Breast epithelium (tissue), 4 donors: Measurements from ENCODE around the gene TRIM15. TPM values are rescaled to one million over a fixed set of nuclear protein-coding genes. Genes with fewer than 3 reads are reported as not detected.
"Not testable (repeated sequence)": the region's sequence is repeated elsewhere in the genome, so short reads cannot be mapped to it uniquely, and the experiment has no call there.

Source experiments
- DNase-seq, 2 donors: peaks; one replicate each; pipeline ENCODE4 v3.0.0-alpha.2; 2019; ENCODE audit warnings: low spot score in 2 of 2
- H3K27ac ChIP-seq, 2 donors: fragments of 200-600 bp; sonication (generic) in 1 of 2; one replicate each; pipeline ENCODE4 v1.5.1; 2016 to 2019; ENCODE audit warnings: mild to moderate bottlenecking in 1 of 2
- H3K27me3 ChIP-seq, 2 donors: fragments of 200-600 bp; sonication (generic) in 1 of 2; one replicate each; pipeline versions ENCODE4 v1.5.1 to v1.6.0; 2017 to 2019; ENCODE audit warnings: control low read depth in 1 of 2, mild to moderate bottlenecking in 1 of 2
- H3K36me3 ChIP-seq: fragments of 200-600 bp; one replicate; pipeline ENCODE4 v1.5.1; 2019
- H3K4me1 ChIP-seq, 2 donors: fragments of 200-600 bp; sonication (generic); one replicate each; pipeline ENCODE4 v1.5.1; 2016 to 2019; ENCODE audit warnings: control low read depth in 1 of 2
- H3K4me3 ChIP-seq, 3 donors: fragments of 200-600 bp; sonication (generic); 1 replicate in 2 of 3; 2 replicates in 1 of 3; pipeline ENCODE4 v1.5.1; 2016 to 2019; ENCODE audit warnings: mild to moderate bottlenecking in 3 of 3, moderate library complexity in 2 of 3
- H3K9me3 ChIP-seq, 2 donors: fragments of 200-600 bp; sonication (generic) in 1 of 2; one replicate each; pipeline ENCODE4 v1.5.1; 2016 to 2019; ENCODE audit warnings: control low read depth in 1 of 2
- POLR2A ChIP-seq: fragments of 450-650 bp; IDR thresholded peaks from one replicate; pipeline ENCODE4 v1.6.1; 2016; ENCODE audit warnings: antibody characterized with exemption, mild to moderate bottlenecking, moderate library complexity
- intact Hi-C: fragments of 100-400 bp; cut with DNase I; formaldehyde crosslinking; loops from one replicate; pipeline ENCODE4 v1.15.1; 2023; ENCODE audit warnings: low total_unique reads
- total RNA-seq, 3 donors: library from RNA; depleted of rRNA; stranded (reverse); fragments of >200 nt; gene quantifications; one replicate each; pipeline ENCODE4 v1.1.0, GENCODE V29; 2016
- TF ChIP-seq, protein P1 (sequence below), 3 donors: fragments of 450-650 bp; IDR thresholded peaks; one replicate each; pipeline ENCODE4 v1.5.1; 2016 to 2017; ENCODE audit warnings: antibody characterized with exemption in 3 of 3, mild to moderate bottlenecking in 3 of 3, moderate library complexity in 3 of 3

The TRIM15 gene
- total RNA-seq, 3 donors from 2014 or later = 0.33 TPM; not detected in 2

DNA sequence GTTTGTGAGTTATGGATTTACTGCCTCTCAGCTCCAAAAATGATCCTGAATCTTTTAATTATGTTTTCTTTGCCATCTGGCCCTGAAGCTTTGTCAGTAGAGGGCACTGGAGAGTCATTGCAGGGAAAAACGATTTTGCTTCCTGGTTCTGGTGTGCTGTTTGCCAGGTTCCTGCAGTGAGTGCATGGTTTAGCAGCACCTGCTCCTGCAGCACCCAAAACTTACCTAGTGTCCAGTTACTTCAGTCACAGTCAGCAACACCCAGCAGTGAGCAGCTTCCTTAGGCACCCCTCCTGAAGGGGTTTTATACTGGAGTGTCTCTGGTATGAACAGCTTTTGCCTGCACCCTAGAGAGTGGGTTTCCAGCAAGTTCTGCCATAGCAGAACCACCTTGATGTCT is 55.9 kb downstream of the TRIM15 start:
- no peak overlapping the region for H3K27ac ChIP-seq
- intact Hi-C loops = no loop called here
- no peaks in the 10 kb centered on the region for H3K27me3 ChIP-seq
- no peaks in the 10 kb centered on the region for H3K4me1 ChIP-seq
- no peak overlapping the region for H3K4me3 ChIP-seq
- TF ChIP-seq, protein P1, sequence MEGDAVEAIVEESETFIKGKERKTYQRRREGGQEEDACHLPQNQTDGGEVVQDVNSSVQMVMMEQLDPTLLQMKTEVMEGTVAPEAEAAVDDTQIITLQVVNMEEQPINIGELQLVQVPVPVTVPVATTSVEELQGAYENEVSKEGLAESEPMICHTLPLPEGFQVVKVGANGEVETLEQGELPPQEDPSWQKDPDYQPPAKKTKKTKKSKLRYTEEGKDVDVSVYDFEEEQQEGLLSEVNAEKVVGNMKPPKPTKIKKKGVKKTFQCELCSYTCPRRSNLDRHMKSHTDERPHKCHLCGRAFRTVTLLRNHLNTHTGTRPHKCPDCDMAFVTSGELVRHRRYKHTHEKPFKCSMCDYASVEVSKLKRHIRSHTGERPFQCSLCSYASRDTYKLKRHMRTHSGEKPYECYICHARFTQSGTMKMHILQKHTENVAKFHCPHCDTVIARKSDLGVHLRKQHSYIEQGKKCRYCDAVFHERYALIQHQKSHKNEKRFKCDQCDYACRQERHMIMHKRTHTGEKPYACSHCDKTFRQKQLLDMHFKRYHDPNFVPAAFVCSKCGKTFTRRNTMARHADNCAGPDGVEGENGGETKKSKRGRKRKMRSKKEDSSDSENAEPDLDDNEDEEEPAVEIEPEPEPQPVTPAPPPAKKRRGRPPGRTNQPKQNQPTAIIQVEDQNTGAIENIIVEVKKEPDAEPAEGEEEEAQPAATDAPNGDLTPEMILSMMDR (IDR thresholded peaks at IDR 0.05) = peak in 2 of 3 donors; percentile 56 to 69
- no peak for TF ChIP-seq POLR2A
- no peak for DNase-seq
- no peaks in the 10 kb centered on the region for H3K36me3 ChIP-seq
- no peaks in the 10 kb centered on the region for H3K9me3 ChIP-seq

DNA sequence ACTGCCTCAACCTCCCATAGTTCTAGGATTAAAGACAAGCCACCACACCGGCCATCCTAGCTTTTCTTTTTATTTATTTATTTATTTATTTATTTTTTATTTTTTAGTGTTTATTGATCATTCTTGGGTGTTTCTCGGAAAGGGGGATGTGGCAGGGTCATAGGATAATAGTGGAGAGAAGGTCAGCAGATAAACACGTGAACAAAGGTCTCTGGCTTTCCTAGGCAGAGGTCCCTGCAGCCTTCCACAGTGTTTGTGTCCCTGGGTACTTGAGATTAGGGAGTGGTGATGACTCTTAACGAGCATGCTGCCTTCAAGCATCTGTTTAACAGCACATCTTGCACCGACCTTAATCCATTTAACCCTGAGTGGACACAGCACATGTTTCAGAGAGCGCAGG is 58.0 kb downstream of the TRIM15 start:
- H3K36me3 ChIP-seq, H3K27me3 ChIP-seq, H3K9me3 ChIP-seq, intact Hi-C loops, H3K4me1 ChIP-seq, H3K27ac ChIP-seq, DNase-seq, H3K4me3 ChIP-seq: not testable (repeated sequence)

DNA sequence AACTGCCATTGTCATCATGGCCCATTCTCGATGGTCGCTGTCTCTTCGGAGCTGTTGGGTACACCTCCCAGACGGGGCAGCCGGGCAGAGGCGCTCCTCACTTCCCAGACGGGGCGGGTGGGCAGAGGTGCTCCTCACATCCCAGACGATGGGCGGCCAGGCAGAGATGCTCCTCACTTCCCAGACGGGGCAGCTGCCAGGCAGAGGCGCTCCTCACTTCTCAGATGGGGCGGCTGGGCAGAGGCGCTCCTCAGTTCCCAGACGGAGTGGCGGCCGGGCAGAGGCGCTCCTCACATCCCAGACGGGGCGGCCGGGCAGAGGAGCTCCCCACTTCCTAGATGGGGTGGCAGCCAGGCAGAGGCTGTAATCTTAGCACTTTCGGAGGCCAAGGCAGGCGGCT is 58.6 kb downstream of the TRIM15 start:
- H3K36me3 ChIP-seq, H3K27ac ChIP-seq, H3K4me1 ChIP-seq, H3K4me3 ChIP-seq, H3K27me3 ChIP-seq, H3K9me3 ChIP-seq, DNase-seq, intact Hi-C loops: not testable (repeated sequence)

Other genes with a start within 250 kb of the TRIM15 start
- gene HLA-A, start 221.0 kb upstream of the TRIM15 start, total RNA-seq = 100 to 1,000 TPM; 327 to 617 (median 473) TPM
- gene POLR1H, start 102.3 kb upstream of the TRIM15 start, total RNA-seq = 10 to 100 TPM; 14.2 to 39.7 (median 24.1) TPM
- gene PPP1R11, start 96.3 kb upstream of the TRIM15 start, total RNA-seq = 10 to 100 TPM; 28.2 to 43.5 (median 35.8) TPM
- gene RNF39, start 87.8 kb upstream of the TRIM15 start, total RNA-seq = 10 to 100 TPM in 2 of 3 donors, not detected in 1; 11.1 to 40.0 TPM
- gene TRIM31, start 50.5 kb upstream of the TRIM15 start, total RNA-seq = 1 to 10 TPM in 1 of 3 donors, not detected in 2; 3.3 TPM
- gene TRIM40, start 27.4 kb upstream of the TRIM15 start, total RNA-seq = under 1 TPM in 1 of 3 donors, not detected in 2; 0.33 TPM
- not detected for gene TRIM10, start 2.3 kb upstream of the TRIM15 start, total RNA-seq
- gene TRIM26, start 49.9 kb downstream of the TRIM15 start, total RNA-seq = 10 to 100 TPM; 31.7 to 66.2 (median 47.5) TPM
- gene TRIM39, start 163.4 kb downstream of the TRIM15 start, total RNA-seq = 10 to 100 TPM; 10.8 to 21.2 (median 12.6) TPM
- gene RPP21, start 181.6 kb downstream of the TRIM15 start, total RNA-seq = 10 to 100 TPM; 59.0 to 69.6 (median 67.8) TPM